Neural progenitor cell (in vitro differentiated cells): ENCODE results near the gene MTFR1L.

Experiments used
- CTCF ChIP-seq: fragments of 200-600 bp; sonication (generic); IDR thresholded peaks from 2 replicates; pipeline ENCODE4 v1.5.1; 2017; ENCODE audit warnings: antibody characterized with exemption, mild to moderate bottlenecking
- EZH2 ChIP-seq: fragments of 200-600 bp; sonication (generic); IDR thresholded peaks from 2 replicates; pipeline ENCODE4 v1.6.1; 2017; ENCODE audit warnings: antibody characterized with exemption, mild to moderate bottlenecking, moderate library complexity
- EZH2phosphoT487 ChIP-seq: fragments of 200-600 bp; sonication (generic); IDR thresholded peaks from 2 replicates; pipeline ENCODE4 v1.6.1; 2017; ENCODE audit warnings: antibody characterized with exemption

- TF ChIP-seq EZH2, result no peak
- no peak for TF ChIP-seq CTCF
- TF ChIP-seq EZH2phosphoT487, result no peak
Observed at GRCh38 chr1:25782608-25783201, 37.0 kb upstream of the MTFR1L start.
